HG02759 (cell line): Measurements from ENCODE around the gene TRAPPC1.
"Not testable (repeated sequence)": the region's sequence is repeated elsewhere in the genome, so short reads cannot be mapped to it uniquely, and the experiment has no call there.

Experiments
- ATAC-seq: cut with Tn5 transposase; IDR thresholded peaks from one replicate; pipeline ENCODE4 v1.9.1; 2021; ENCODE audit warnings: mild to moderate bottlenecking, moderate library complexity; ENCODE audit not compliant: unreplicated experiment

Gene TRAPPC1, protein sequence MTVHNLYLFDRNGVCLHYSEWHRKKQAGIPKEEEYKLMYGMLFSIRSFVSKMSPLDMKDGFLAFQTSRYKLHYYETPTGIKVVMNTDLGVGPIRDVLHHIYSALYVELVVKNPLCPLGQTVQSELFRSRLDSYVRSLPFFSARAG

DNA sequence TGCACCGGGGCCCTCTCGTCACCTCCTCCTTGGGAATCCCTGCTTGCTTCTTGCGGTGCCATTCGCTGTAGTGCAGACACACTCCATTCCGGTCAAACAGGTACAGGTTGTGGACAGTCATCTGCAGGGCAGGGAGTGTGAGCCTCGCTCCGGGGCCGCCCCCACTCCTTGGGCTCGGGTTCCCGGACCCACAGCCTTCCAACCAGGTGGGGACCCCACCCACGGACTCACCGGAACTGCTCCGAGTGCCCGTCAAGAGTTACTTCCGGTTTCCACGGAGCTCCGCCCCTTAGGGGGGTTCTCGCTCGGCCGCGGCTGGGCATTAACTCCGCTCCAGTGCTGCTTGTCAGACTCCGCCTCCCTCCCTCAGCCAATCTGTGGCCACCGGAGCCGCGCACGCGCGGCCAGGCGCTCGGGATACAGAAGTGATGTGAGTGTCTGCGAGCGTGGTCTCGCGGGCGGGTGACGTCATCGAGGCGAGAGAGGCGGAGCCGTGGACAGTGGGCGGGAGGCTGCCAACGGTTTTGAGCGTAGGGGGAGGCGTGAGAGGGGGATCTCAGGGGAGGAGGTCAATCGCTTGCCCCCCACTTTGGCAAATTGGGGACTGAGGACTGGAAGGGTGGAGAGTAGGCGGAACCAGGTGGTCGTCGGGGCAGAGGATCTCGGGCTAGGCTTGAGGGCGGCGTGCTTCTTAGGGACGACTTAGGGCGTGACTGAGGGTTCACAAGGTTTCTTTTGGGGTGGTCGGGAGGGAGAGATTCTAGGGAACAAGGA lies at the start of gene TRAPPC1, which contains the start of gene CNTROB:
Gene TRAPPC1 (minus strand): TSS at position 238 of the 774 bp plus-strand sequence. CDS start 117 bp downstream, at position 121.
Gene CNTROB (plus strand): TSS at position 498 of the 774 bp plus-strand sequence. CDS start 874 bp downstream, outside the sequence.
- peak; percentile 96 for ATAC-seq

DNA sequence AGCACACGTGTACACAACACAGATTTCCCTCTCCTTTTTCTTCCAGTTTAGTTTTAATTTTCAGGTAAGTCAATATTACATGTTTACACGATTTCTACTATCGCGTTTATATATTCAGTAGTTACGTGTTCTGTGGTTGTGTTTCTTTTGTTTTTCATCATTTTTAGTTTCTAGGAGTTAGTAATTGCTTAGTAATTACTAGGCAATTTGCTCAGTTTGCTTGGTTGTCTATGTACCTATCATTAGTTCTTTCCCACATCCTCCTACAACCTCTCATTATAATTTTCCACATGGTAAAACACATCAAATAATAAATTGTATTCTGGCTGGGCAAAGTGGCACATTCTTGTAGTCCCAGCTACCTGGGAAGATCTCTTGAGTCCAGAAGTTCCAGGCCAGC lies 46.1 kb upstream of the TRAPPC1 start:
- ATAC-seq, result no peak

DNA sequence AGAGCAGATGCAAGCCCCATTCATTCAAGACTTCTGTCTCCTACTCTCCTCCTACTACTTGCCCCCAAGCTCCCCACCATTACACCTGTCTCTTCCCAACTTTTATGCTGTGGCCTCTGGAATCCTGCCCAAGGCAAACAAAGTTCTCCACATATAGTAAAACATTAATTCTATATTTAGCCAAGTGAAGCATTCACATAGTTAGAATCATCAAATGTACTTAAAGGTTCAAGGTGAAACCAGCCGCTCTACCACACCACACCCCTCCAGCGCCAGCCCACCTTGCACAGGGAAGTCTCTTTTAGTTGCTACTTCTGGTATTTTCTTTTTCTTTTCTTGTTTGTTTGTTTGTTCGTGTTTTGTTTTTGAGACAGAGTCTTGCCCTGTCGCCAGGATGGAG lies 45.3 kb upstream of the TRAPPC1 start:
- ATAC-seq, result no peak

DNA sequence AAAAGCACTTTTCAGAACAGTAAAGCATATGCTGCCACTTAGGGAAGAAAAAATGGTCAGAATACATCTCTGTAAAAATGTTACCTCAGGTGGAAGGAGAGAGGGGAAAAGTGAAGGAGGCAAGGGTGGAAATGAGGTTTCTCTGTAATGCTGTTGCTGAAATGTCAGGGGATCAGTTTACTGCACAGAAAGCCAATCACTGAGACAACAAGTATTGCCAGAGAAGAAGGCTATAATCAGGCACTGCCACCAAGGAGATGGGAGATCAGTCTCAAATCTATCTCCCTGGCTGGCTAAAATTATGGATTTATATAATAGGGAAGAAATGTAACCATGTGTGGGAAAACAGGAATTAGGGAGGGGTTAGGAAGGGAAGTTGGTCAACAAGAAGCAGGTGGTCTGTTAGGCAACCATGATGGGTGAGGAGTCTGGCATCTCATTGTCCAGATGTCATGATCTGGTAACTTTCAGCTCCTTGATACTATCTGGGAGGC lies 42.9 kb upstream of the TRAPPC1 start:
- no peak for ATAC-seq

DNA sequence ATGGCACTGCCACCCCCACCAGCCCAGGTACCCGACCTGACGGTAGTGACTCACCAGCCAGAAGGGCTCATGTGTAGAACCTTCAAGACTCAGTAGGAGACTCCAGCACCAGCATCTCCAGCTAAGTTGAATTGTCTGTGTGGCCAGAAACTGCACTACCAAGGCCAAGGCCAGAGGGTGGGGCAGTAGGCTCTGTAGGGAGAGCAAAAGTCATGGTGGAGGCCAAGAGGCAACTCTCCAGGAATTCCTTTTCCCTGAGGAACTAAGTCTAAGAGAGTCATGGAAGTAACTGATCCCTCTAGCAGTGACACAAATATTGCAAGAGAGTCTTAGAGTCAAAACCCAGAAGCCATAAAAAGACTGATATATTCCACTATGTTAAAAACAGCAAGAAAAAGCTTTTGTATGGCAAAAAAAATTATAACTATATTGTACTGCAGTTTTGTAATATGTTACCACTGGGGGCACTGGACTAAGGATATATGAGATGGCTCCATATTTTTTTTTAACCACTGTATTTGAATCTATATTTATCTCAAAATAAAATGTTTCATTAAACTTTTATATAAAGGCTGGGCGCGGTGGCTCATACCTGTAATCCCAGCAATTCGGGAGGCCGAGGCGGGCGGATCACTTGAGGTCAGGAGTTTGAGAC lies 40.5 kb upstream of the TRAPPC1 start:
- no peak for ATAC-seq

DNA sequence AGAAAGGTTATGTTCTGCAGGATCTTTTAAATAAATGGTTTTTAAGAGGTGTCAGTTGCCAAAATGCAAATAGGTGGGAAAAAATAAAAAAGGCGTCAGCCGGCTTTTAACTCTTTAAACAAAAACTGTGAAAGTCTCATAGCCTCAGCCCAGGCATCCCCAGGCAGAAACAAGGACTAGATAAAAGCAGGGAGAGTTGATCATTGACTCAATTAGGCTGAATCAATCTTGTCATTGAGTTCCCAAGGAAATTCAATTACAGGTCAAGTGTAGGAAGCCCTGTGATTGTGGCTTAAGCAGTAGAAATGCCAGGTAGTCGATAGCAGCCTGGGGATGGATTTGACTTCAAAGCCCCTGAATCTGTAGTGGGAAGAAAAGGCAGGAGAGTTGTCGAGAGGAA lies 39.9 kb upstream of the TRAPPC1 start:
- no peak for ATAC-seq

DNA sequence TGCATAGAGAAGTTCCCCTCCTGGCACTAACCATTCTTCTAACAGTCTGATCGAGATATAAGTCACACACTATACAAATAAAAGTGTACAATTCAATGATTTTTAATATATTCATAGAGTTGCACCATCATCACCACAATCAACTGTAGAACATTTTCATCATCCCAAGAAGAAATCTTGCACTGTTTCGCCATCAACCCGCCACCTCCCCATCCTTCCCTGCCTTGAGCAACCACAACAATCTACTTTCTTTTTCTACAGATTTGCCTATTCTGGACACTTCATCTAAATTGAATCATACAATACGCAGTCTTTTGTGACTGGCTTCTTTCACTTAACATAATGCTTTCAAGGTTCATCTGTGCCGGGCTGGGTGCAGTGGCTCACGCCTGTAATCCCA lies 37.7 kb upstream of the TRAPPC1 start:
- ATAC-seq, result no peak

DNA sequence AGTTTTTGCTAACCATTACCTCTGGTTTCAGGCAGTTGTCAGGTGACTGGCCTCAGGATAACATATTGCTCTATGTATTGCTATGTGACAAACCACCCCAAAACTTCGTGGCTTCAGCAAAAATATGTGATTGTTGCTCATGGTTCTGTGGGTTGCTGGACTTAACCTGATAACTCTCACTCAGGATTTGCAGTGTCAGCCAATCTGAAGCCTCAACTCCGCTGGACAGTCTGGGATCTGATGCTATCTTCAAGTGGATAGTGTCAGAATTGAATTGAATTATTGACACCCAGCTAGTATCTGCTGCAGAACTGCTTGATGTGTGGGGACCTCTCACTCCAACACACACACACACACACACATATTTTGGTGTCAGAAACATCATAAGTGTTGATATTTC lies 36.0 kb upstream of the TRAPPC1 start:
- no peak for ATAC-seq

DNA sequence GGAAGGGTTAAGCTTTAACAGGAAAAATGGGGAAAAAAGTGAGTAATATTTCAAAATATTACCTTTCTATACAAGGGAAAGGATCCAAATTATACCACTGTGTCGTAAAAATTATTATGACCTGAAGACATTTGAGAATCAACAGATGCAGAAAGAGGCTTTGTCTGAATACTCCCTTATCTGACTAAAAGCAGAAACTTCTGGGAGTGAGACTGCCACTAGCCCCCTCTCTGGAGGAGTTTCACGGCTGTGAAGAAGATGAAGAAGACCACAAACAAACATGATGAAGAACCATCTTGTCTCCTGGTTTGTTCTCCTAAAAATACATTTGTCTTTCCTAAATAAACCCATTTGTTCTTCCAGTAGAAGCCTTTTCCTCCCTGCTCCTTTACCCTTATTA lies 29.7 kb upstream of the TRAPPC1 start:
- ATAC-seq, result no peak

DNA sequence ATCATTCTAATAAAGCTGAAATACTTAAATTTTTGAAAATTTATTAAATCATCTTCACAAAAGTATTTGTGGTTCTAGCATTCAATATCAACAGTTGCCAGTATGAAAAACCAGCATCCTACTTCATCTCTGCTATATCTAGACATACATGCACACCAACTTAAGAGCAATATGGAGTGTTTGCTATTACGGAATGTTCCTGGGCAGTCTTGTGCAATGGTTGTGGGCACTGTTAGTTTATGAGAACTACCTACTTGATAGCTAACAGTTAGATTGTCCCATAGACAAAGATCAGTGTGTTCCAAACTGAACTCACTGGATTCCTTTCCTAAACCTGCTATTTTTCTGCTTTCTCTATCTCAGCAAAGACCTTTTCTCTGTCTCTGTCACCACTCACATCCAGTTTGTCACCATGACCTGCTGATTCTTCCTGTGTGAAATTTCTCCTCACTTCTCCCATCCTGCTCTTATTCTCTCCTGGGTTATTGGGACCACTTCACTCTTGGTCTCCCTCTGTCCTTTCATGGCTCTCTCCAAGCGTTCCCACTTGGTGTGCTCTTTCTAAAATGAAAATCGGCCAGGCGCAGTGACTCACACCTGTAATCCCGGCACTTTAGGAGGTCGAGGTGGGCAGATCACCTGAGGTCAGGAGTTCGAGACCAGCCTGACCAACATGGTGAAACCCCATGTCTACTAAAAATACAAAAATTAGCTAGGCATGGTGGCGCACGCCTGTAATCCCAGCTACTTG lies 27.9 kb upstream of the TRAPPC1 start:
- no peak for ATAC-seq

DNA sequence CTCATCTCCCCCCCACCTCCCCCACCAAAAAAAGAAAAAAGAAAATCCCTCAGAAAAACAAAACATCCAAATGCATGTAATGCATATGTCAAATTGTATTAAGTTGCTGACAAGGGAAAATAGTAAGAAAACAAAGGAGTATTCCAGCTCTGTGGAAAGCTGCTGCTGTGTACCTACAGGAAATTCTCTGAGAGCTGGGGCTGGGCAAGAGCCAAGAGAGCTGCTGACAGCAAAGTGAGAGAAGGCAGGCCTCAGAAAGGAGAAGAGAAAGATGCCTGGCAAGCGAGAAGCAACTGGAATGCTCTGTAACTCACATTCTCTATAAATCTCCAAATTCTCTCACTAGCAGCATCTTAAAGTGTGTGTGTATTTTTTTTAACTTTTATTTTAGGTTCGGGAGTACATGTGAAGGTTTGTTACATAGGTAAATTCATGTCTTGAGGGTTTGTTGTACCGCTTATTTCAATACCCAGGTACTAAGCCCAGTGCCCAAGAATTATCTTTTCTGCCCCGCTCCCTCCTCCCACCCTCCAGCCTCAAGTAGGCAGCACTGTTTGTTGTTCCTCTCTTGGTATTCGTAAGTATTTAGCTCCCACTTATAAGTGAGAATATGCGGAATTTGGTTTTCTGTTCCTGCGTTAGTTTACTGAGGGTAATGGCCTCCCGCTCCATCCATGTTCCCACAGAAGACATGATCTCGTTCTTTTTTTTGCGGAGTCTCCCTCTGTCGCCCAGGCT lies 24.7 kb upstream of the TRAPPC1 start:
- no peak for ATAC-seq

DNA sequence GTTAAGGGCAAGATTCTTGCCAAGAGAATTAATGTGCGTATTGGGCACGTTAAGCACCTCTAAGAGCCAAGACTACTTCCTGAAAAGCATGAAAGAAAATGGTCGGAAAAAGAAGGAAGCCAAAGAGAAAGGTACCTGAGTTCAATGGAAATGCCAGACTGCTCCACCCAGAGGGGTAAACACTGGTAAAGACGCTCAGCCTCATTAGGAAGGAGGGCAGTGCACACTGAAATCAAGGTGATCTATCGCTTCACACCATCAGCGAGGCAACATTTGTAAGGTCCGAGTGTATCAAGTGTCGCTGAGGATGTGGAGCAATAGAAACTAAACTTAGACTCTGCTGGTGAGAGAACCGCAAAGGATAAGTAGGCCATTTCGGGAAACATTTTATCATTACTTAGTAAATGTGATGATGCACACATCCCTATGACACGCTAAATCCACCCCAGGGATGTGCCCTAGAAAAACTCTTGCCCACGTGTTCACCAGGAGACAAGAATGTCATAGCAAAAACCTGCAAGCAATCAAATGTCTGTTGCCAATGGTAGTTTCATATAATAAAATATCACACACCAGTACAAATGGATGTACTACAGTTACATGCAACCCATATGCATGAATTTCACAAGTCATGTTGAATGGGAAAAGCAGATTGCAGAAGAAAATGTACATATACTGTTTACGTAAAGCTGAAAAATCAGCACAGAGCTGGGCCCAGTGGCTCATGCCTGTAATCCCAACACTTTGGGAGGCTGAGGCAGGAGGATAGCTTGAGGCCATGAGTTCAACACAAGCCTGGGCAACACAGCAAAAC lies 23.9 kb upstream of the TRAPPC1 start:
- no peak for ATAC-seq

DNA sequence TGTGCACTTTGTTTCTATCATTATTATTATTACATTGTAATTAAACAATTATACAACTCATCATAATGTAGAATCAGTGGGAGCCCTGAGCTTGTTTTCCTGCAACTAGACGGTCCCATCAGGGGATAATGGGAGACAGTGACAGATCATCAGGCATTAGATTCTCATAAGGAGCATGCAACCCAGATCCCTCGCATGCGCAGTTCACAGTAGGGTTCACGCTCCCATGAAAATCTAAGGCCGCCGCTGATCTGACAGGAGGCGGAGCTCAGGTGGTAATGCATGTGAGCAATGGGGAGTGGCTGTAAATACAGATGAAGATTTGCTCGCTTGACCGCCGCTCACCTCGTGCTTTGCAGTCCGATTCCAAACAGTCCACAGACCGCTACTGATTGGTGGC lies 21.5 kb upstream of the TRAPPC1 start:
- ATAC-seq, result not testable (repeated sequence)

DNA sequence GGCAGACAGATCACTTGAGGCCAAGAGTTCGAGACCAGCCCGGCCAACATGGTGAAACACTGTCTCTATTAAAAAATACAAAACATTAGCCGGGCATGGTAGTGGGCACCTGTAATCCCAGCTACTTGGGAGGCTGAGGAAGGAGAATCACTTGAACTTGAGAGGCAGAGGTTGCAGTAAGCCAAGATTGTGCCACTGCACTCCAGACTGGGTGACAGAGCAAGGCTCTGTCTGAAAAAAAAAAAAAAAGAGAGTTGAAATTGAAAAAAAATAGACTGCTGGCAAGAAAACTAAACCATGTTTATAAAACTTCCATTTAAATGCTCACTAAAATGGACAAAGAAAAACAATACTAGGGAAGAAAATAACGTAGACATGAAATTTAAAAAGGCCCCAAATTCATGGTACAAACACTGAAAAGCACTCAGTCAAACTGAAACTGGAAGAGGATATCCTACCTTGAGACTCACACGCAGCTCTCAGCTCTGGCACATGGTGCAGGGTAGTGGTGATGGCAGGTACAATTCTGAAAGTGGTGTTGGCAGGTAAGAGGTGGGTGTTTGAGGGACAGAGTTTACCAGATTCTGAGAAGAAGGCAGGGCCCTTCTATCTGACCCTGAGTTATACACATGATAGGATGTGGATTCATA lies 19.5 kb upstream of the TRAPPC1 start:
- peak; percentile 69 for ATAC-seq

DNA sequence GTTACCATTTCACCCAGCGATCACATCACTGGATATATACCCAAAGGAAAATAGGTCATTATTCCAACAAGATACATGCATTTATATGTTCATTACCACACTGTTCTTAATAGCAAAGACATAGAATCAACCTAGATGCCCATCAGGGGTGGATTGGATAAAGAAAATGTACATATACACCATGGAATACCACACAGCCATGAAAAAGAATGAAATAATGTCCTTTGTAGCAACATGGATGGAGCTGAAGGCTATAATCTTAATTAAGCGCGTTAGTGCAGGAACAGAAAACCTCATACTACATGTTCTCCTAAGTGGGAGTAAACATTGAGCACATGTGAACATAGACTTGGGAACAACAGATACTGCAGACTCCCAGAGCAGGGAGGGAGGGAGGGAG lies 18.8 kb upstream of the TRAPPC1 start:
- no peak for ATAC-seq

DNA sequence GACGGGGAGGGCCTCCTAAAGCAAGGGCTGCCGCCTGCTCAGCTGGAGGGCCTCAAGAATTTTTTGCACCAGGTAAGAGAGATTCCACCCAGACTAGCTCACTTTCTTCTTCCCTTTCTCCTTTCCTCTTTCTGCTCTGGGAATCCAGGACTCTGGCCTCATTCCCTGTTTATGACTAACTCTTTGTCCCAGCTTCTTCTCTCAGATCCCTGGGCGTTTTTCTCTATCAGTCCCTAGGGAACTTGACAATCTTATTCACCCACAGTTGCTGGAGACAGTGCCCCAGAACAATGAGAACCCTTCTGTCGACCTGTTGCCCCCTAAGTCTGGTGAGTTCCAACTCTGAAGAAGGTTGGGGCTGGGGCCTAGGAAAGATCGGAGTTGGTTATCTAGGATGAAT lies 15.9 kb upstream of the TRAPPC1 start:
- no peak for ATAC-seq

DNA sequence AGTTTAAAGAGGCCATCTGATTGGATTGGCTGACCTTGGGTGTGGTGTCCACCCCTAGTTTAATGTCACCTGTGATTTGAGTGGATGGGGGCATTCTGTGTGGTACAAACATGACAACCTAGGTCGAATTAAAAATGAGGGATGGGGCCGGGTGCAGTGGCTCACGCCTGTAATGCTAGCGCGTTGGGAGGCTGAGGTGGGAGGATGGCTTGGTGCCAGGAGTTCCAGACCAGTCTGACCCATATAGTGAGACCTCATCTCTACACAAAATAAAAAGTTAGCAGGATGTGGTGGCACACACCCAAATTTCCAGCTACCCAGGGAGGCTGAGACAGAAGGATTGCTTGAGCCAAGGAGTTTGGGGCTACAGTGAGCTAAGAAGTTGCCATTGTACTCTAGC lies 14.7 kb upstream of the TRAPPC1 start:
- no peak for ATAC-seq

DNA sequence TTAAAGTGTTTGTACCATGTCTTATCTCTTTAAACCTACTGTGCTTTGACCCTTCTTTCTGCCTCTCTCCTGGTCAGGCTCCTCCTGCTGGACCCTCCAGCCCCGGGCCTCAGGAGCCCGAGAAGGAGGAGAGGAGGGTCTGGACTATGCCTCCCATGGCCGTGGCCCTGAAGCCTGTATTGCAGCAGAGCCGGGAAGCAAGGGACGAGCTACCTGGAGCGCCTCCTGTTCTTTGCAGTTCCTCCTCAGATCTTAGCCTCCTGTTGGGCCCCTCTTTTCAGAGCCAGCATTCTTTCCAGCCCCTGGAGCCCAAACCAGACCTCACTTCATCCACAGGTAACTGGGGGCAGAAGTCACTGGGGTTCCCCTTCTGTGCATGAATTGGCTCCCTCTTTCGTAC lies 13.9 kb upstream of the TRAPPC1 start:
- ATAC-seq, result no peak

DNA sequence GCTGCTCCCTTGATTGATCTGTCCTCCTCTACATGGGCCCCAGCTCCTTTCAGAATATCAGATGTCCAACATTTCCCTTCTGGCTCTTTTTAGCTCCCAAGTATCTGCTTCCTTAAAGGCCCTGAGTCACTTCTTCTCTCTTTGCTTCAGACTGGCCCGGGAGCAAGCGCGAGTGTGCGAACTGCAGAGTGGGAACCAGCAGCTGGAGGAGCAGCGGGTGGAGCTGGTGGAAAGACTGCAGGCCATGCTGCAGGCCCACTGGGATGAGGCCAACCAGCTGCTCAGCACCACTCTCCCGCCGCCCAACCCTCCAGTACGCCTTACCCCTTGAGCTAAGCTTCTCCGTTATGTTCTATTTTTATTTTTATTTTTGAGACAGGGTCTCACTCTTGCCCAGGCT lies 12.6 kb upstream of the TRAPPC1 start:
- no peak for ATAC-seq
